Spleen (tissue), 11 donors: ENCODE measurements around the gene PPP2R5C. TPM values are rescaled to one million over a fixed set of nuclear protein-coding genes. Genes with fewer than 3 reads are reported as not detected.
"Not testable (repeated sequence)": the region's sequence is repeated elsewhere in the genome, so short reads cannot be mapped to it uniquely, and the experiment has no call there.

Experiments used
- DNase-seq: peaks from one replicate; pipeline ENCODE4 v3.0.0-alpha.2; 2020
- H3K27ac ChIP-seq, 8 donors: fragments of 200-600 bp; sonication (generic) in 7 of 8; 1 replicate in 4 of 8; 2 replicates in 4 of 8; pipeline versions ENCODE4 v1.5.0 to v1.8.0; 2016 to 2021; ENCODE audit warnings: inconsistent platforms in 4 of 8, mild to moderate bottlenecking in 4 of 8, moderate library complexity in 1 of 8
- H3K27me3 ChIP-seq, 7 donors: fragments of 200-600 bp; sonication (generic) in 6 of 7; replicated peaks in 1 of 7; 1 replicate in 4 of 7; 2 replicates in 3 of 7; pipeline versions ENCODE4 v1.5.0 to v1.8.0; 2016 to 2021; ENCODE audit warnings: inconsistent platforms in 3 of 7, mild to moderate bottlenecking in 1 of 7
- H3K36me3 ChIP-seq, 6 donors: fragments of 200-600 bp; sonication (generic) in 5 of 6; 1 replicate in 4 of 6; 2 replicates in 2 of 6; pipeline versions ENCODE4 v1.5.0 to v1.8.0; 2016 to 2021; ENCODE audit warnings: inconsistent platforms in 2 of 6
- H3K4me1 ChIP-seq, 6 donors: fragments of 200-600 bp; sonication (generic) in 5 of 6; 1 replicate in 3 of 6; 2 replicates in 3 of 6; pipeline versions ENCODE4 v1.5.0 to v1.8.0; 2016 to 2021; ENCODE audit warnings: inconsistent platforms in 3 of 6
- H3K4me3 ChIP-seq, 8 donors: fragments of 200-600 bp; sonication (generic) in 7 of 8; 1 replicate in 4 of 8; 2 replicates in 4 of 8; pipeline versions ENCODE4 v1.5.0 to v1.8.0; 2016 to 2021; ENCODE audit warnings: inconsistent platforms in 4 of 8, mild to moderate bottlenecking in 4 of 8, moderate library complexity in 2 of 8
- H3K9me3 ChIP-seq, 8 donors: fragments of 200-600 bp; sonication (generic) in 7 of 8; 1 replicate in 4 of 8; 2 replicates in 4 of 8; pipeline versions ENCODE4 v1.5.0 to v1.8.0; 2016 to 2021; ENCODE audit warnings: inconsistent platforms in 4 of 8
- CTCF ChIP-seq, 11 experiments: fragments of 200-600 bp in 7 of 11; fragments of 450-650 bp in 4 of 11; sonication (generic) in 4 of 11; IDR thresholded peaks in 8 of 11; conservative IDR thresholded peaks in 3 of 11; 1 replicate in 7 of 11; 2 replicates in 4 of 11; pipeline versions ENCODE4 v1.4.0 to v1.8.0; 2016 to 2021; ENCODE audit warnings: antibody characterized with exemption in 11 of 11, inconsistent platforms in 4 of 11, mild to moderate bottlenecking in 1 of 11
- POLR2A ChIP-seq, 3 donors: fragments of 450-650 bp; IDR thresholded peaks; one replicate each; pipeline ENCODE4 v1.5.1; 2017; ENCODE audit warnings: antibody characterized with exemption in 3 of 3, mild to moderate bottlenecking in 1 of 3
- POLR2AphosphoS5 ChIP-seq, 3 donors: sonication (generic); formaldehyde crosslinking; IDR thresholded peaks; one replicate each; pipeline ENCODE4 v1.5.1; 2017; ENCODE audit warnings: antibody characterized with exemption in 3 of 3
- WGBS, 5 donors: extraction: QIAGEN DNeasy Blood & Tissue Kit in 3 of 5; methylation state at CpG; one replicate each; pipeline versions ENCODE4 v1.1.5 to v1.1.7; 2013 to 2018; 5-methylcytosine and 5-hydroxymethylcytosine counted together
- intact Hi-C: fragments of 100-400 bp; cut with DNase I; formaldehyde crosslinking; loops from one replicate; pipeline ENCODE4 v1.15.0; 2023; ENCODE audit warnings: low total_unique reads
- polyA plus RNA-seq, 3 donors: library from polyadenylated mRNA; stranded (reverse); fragments of 200-250 nt; gene quantifications; one replicate each; pipeline ENCODE4 v1.2.1, GENCODE V29; 2013
- total RNA-seq, 7 donors: library from RNA; depleted of rRNA in 3 of 7; stranded (reverse); fragments of >200 nt in 3 of 7; fragmentation: NEBNext Ultra II Directional in 4 of 7; extraction: Animal tissue kit (Norgen Biotek cat#: 25700) in 4 of 7; gene quantifications; one replicate each; pipeline versions ENCODE4 v1.1.0 to v1.2.1, GENCODE V29; 2016 to 2021
- donor health status: healthy with polysubstance abuse.
- donor health status: DM: no; HTN: no; CAD: no; lungs with moderate emphysema.
- donor health status: DM: no; HTN: no; CAD: no.
- donor health status: Bipolar disorder and iron deficiency.
- donor health status: healthy.
- donor health status: DM: no; HTN: no; CAD: no.
- donor health status: DM: yes; HTN: yes; CAD: no.

The PPP2R5C gene
- total and polyA plus RNA-seq, 10 donors: 80.8 to 322 (median 198) TPM

- DNase-seq: no peak
- H3K4me3 ChIP-seq: no peak overlapping the region
- no peaks in the 10 kb centered on the region for H3K9me3 ChIP-seq
- intact Hi-C loops: loop anchor here (10.0 kb wide), 1 partner anchor 262 kb away; no protein-coding TSS in a partner anchor
- peak overlapping the region in 2 of 8 donors; percentile 93 to 96 for H3K27ac ChIP-seq
- H3K4me1 ChIP-seq: peaks cover 24 to 79% (median 56%) of the 10 kb centered on the region in 6 donors
- no peaks in the 10 kb centered on the region for H3K27me3 ChIP-seq
- TF ChIP-seq CTCF (IDR thresholded peaks at IDR 0.05 in 8 of 11, conservative IDR thresholded peaks at IDR 0.05 in 3 of 11) (no peak), POLR2AphosphoS5 (IDR thresholded peaks at IDR 0.05) (no peak), POLR2A (IDR thresholded peaks at IDR 0.05) (no peak)
- 69 to 83% (median 77%) methylated on average over 2 of the region's 2 CpGs for WGBS, 5 donors
- H3K36me3 ChIP-seq: peaks cover 0 to 20% (median 0%) of the 10 kb centered on the region in 6 donors
Measured at GRCh38 chr14:101966742-101967141, 205.2 kb downstream of the PPP2R5C start.

DNA sequence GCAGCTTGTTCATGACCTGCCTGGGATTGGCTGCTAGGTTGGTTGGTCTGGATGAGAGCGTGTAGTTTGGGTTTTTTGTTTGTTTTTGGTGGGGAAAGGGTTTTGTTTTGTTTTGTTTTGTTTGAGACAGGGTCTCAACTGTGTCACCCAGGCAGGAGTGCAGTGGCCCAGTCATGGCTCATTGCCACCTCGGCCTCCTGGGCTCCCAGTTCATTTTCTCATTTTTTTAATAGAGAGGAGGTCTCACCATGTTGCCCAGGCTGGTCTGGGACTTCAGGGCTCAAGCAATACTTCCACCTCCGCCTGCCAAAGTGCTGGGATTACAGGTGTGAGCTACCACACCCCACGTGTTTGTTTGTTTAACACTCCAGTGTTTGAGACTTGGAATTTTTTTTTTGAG is 206.7 kb downstream of the PPP2R5C start:
- Histone ChIP-seq H3K4me3 (no peak overlapping the region), H3K36me3 (peaks cover 0 to 20% (median 0%) of the 10 kb centered on the region in 6 donors), H3K4me1 (peaks cover 37 to 91% (median 70%) of the 10 kb centered on the region in 6 donors), H3K27ac (no peak overlapping the region), H3K9me3 (no peaks in the 10 kb centered on the region), H3K27me3 (no peaks in the 10 kb centered on the region)
- WGBS, 5 donors: 86 to 94% (median 93%) methylated on average over 4 of the region's 4 CpGs
- no peak for DNase-seq
- no peak for TF ChIP-seq POLR2A (IDR thresholded peaks at IDR 0.05)
- TF ChIP-seq POLR2AphosphoS5 (IDR thresholded peaks at IDR 0.05): no peak
- TF ChIP-seq CTCF (IDR thresholded peaks at IDR 0.05 in 8 of 11, conservative IDR thresholded peaks at IDR 0.05 in 3 of 11): no peak
- intact Hi-C loops: loop anchor here (10.0 kb wide), 1 partner anchor 263 kb away; no protein-coding TSS in a partner anchor

- Histone ChIP-seq H3K36me3 (peaks cover 0 to 26% (median 0%) of the 10 kb centered on the region in 6 donors), H3K27ac (peak overlapping the region in 1 of 8 donors; percentile 4), H3K4me1 (peaks cover 40 to 94% (median 70%) of the 10 kb centered on the region in 6 donors), H3K9me3 (no peaks in the 10 kb centered on the region), H3K4me3 (no peak overlapping the region), H3K27me3 (no peaks in the 10 kb centered on the region)
- TF ChIP-seq POLR2A (IDR thresholded peaks at IDR 0.05) (no peak), CTCF (IDR thresholded peaks at IDR 0.05 in 8 of 11, conservative IDR thresholded peaks at IDR 0.05 in 3 of 11) (no peak), POLR2AphosphoS5 (IDR thresholded peaks at IDR 0.05) (no peak)
- no peak for DNase-seq
- WGBS, 5 donors: 70 to 86% (median 80%) methylated on average over 9 of the region's 9 CpGs
- intact Hi-C loops: loop anchor here (10.0 kb wide), 1 partner anchor 265 kb away; no protein-coding TSS in a partner anchor
Measured at GRCh38 chr14:101969481-101969880, 208.0 kb downstream of the PPP2R5C start.

DNA sequence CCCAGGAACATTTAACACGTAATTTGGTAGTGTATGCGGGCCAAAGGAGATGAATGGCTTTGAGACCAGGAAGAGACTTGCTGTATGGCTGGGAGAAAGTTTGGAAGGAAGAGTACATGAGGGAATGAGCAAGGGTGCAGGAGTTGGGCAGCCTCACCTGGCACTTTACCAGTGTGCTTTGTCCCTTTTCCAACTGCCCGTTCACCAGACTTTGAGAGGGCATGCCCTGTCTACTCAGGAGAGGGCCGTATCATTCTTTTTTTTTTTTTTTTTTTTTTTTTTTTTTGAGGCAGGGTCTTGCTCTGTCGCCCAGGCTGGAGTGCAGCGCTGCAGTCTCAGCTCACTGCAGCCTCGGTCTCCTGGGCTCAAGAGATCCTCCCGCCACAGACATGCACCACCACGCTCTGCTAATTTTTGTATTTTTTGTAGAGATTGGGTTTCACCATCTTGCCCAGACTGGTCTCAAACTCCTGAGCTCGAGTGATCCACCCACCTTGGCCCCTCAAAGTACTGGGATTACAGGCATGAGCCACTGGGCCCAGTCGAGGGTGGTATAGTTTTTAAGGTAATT is 209.4 kb downstream of the PPP2R5C start:
- WGBS, 5 donors: 70 to 87% (median 80%) methylated on average over 10 to 11 of the region's 11 CpGs
- H3K4me3 ChIP-seq: no peak overlapping the region
- no peaks in the 10 kb centered on the region for H3K9me3 ChIP-seq
- H3K36me3 ChIP-seq: peaks cover 0 to 41% (median 3%) of the 10 kb centered on the region in 6 donors
- H3K27ac ChIP-seq: peak overlapping the region in 2 of 8 donors; percentile 68
- H3K27me3 ChIP-seq: no peaks in the 10 kb centered on the region
- intact Hi-C loops: no loop called here
- H3K4me1 ChIP-seq: peaks cover 35 to 96% (median 65%) of the 10 kb centered on the region in 6 donors
- DNase-seq: no peak
- TF ChIP-seq POLR2A (IDR thresholded peaks at IDR 0.05) (no peak), POLR2AphosphoS5 (IDR thresholded peaks at IDR 0.05) (no peak)

DNA sequence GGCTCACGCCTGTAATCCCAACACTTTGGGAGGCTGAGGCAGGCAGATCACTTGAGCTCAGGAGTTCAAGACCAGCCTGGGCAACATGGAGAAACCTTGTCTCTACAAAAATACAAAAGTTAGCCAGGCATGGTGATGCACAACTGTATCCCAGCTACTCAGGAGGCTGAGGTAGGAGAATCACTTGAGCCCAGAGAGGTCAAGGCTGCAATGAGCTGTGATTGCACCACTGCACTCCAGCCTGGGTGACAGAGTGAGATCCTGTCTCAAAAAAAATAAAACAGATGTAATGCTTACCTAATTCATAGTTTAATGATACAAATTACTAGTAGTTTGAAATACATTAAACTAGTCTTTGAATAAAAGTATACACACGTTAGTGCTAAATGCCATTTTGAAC is 209.9 kb downstream of the PPP2R5C start:
- H3K27ac ChIP-seq: peak overlapping the region in 4 of 8 donors; percentile 55 to 69 (median 68)
- peaks cover 29 to 91% (median 59%) of the 10 kb centered on the region in 6 donors for H3K4me1 ChIP-seq
- 79 to 90% (median 84%) methylated on average over 2 of the region's 2 CpGs for WGBS, 5 donors
- intact Hi-C loops, H3K4me3 ChIP-seq, H3K27me3 ChIP-seq, H3K9me3 ChIP-seq, DNase-seq: not testable (repeated sequence)
- H3K36me3 ChIP-seq: peaks cover 0 to 46% (median 8%) of the 10 kb centered on the region in 6 donors
